HCT116 (cell line): ENCODE results near the gene FGFR3.

Experiments
- ATF3 ChIP-seq: IDR thresholded peaks from 2 replicates; pipeline ENCODE4 v1.6.1; 2012
- CTCF ChIP-seq, 3 experiments: fragments of 200-600 bp in 1 of 3; sonication (generic) in 1 of 3; IDR thresholded peaks in 2 of 3; conservative IDR thresholded peaks in 1 of 3; 2 replicates each; pipeline ENCODE4 v1.5.1; 2012 to 2017; ENCODE audit warnings: low read depth in 2 of 3, low read length in 2 of 3, antibody characterized with exemption in 1 of 3, borderline replicate concordance in 1 of 3, control low read depth in 1 of 3, mild to moderate bottlenecking in 1 of 3, mixed read lengths in 1 of 3, mixed run types in 1 of 3, moderate library complexity in 1 of 3; ENCODE audit not compliant: insufficient read depth in 1 of 3
- EGR1 ChIP-seq: IDR thresholded peaks from 2 replicates; pipeline ENCODE4 v1.6.1; 2012; ENCODE audit warnings: low read depth
- ELF1 ChIP-seq: IDR thresholded peaks from 2 replicates; pipeline ENCODE4 v1.6.1; 2012; ENCODE audit warnings: low read depth, borderline replicate concordance
- EZH2 ChIP-seq: fragments of 200-600 bp; sonication (generic); IDR thresholded peaks from 2 replicates; pipeline ENCODE4 v1.6.1; 2017; ENCODE audit warnings: antibody characterized with exemption, mixed run types
- POLR2A ChIP-seq: IDR thresholded peaks from 2 replicates; pipeline ENCODE4 v1.7.0; 2011; ENCODE audit warnings: borderline replicate concordance; ENCODE audit not compliant: insufficient read depth, insufficient read length; ENCODE audit errors: extremely low read depth
- POLR2AphosphoS5 ChIP-seq: IDR thresholded peaks from 2 replicates; pipeline ENCODE4 v1.6.1; 2011; ENCODE audit warnings: mild to moderate bottlenecking, low read depth, low read length, moderate library complexity
- SP1 ChIP-seq: IDR thresholded peaks from 2 replicates; pipeline ENCODE4 v1.6.1; 2012; ENCODE audit warnings: low read depth

- TF ChIP-seq CTCF (IDR thresholded peaks at IDR 0.05 in 2 of 3, conservative IDR thresholded peaks at IDR 0.05 in 1 of 3; ENCODE audit: borderline replicate concordance in 1 of 3, insufficient read depth in 1 of 3, low read depth in 2 of 3, low read length in 2 of 3) (no peak), POLR2A (no peak), SP1 (no peak), EZH2 (no peak), POLR2AphosphoS5 (no peak), EGR1 (no peak), ATF3 (no peak), ELF1 (no peak)
Measured at GRCh38 chr4:1797298-1797860, 4.3 kb downstream of the FGFR3 start.
